HepG2 (cell line): ENCODE measurements around the gene SOS2. TPM values are rescaled to one million over a fixed set of nuclear protein-coding genes. Genes with fewer than 3 reads are reported as not detected.

Source experiments
- ATAC-seq: fragments of 200-7000 bp; cut with Tn5 transposase; 3 replicates; pipeline ENCODE4 v1.9.1; 2020; ENCODE audit warnings: mild to moderate bottlenecking, moderate library complexity
- BruUV-seq: library from RNA; stranded (reverse); fragments of 400-500 nt; replicated peaks from 2 replicates; lab custom pipeline; 2021; lab: Mats Ljungman, UMichigan
- CTCF ChIA-PET: fragments of 300-600 bp; formaldehyde crosslinking; extraction: SDS; loops from one replicate; lab custom pipeline; 2021; ENCODE audit warnings: low total read pairs, inconsistent platforms, low intra/inter-chr PET ratio; lab: Yijun Ruan, JAX
- POLR2A ChIA-PET: fragments of 350-600 bp; sonication (Branson Sonifier 250); formaldehyde crosslinking; loops from one replicate; lab custom pipeline; 2020; ENCODE audit warnings: antibody characterized with exemption, inconsistent platforms; lab: Yijun Ruan, JAX
- DNase-seq: peaks from one replicate; pipeline ENCODE4 v3.0.0-alpha.2; 2015; ENCODE audit warnings: low spot score
- FAIRE-seq: peaks from 3 replicates; lab custom pipeline; 2011; peaks lifted over from hg19 to GRCh38; lab: Jason Lieb, UNC
- H2AFZ ChIP-seq: one replicate; pipeline ENCODE4 v1.6.1; 2011; ENCODE audit warnings: low read length, inconsistent platforms
- H3K27ac ChIP-seq: fragments of 300-600 bp; 3 replicates; pipeline ENCODE4 v1.8.0; 2011; ENCODE audit warnings: mixed run types, mild to moderate bottlenecking, mixed read lengths, low read length, inconsistent platforms; ENCODE audit not compliant: insufficient read depth; ENCODE audit errors: extremely low read length
- H3K27me3 ChIP-seq, 2 experiments: fragments of 200-600 bp in 1 of 2; 2 replicates in 1 of 2; 3 replicates in 1 of 2; pipeline versions ENCODE4 v1.6.0 to v1.8.0; 2011; ENCODE audit warnings: low read length in 2 of 2, mild to moderate bottlenecking in 2 of 2, moderate library complexity in 2 of 2, inconsistent platforms in 1 of 2; ENCODE audit not compliant: insufficient read depth in 2 of 2, control insufficient read depth in 1 of 2
- H3K36me3 ChIP-seq, 2 experiments: fragments of 200-600 bp in 1 of 2; replicated peaks in 1 of 2; 2 replicates in 1 of 2; 3 replicates in 1 of 2; pipeline versions ENCODE4 v1.5.1 to v1.8.0; 2011; ENCODE audit warnings: low read length in 2 of 2, inconsistent platforms in 1 of 2; ENCODE audit not compliant: insufficient read depth in 2 of 2, control insufficient read depth in 1 of 2
- H3K4me1 ChIP-seq: 2 replicates; pipeline ENCODE4 v1.5.1; 2012; ENCODE audit warnings: low read length, inconsistent platforms; ENCODE audit not compliant: insufficient read depth
- H3K4me2 ChIP-seq: 2 replicates; pipeline ENCODE4 v1.6.0; 2011; ENCODE audit warnings: low read depth, low read length, inconsistent platforms
- H3K4me3 ChIP-seq, 3 experiments: fragments of 200-600 bp in 1 of 3; sonication (generic), shearing (Covaris generic) in 1 of 3; replicated peaks in 1 of 3; 2 replicates each; pipeline ENCODE4 v1.5.1; 2011 to 2016; ENCODE audit warnings: low read length in 3 of 3, inconsistent platforms in 2 of 3, low read depth in 2 of 3, mild to moderate bottlenecking in 2 of 3, control low read depth in 1 of 3, mixed read lengths in 1 of 3; ENCODE audit not compliant: insufficient read depth in 1 of 3
- H3K79me2 ChIP-seq: one replicate; pipeline ENCODE4 v1.6.1; 2011; ENCODE audit warnings: low read length, inconsistent platforms; ENCODE audit not compliant: insufficient read depth
- H3K9ac ChIP-seq: 2 replicates; pipeline ENCODE4 v1.6.0; 2011; ENCODE audit warnings: mild to moderate bottlenecking, low read depth, low read length, inconsistent platforms; ENCODE audit not compliant: insufficient read depth
- H3K9me3 ChIP-seq: 2 replicates; pipeline ENCODE4 v1.5.1; 2012; ENCODE audit warnings: mild to moderate bottlenecking, low read length
- H4K20me1 ChIP-seq: 2 replicates; pipeline ENCODE4 v1.6.0; 2011; ENCODE audit warnings: inconsistent platforms, mild to moderate bottlenecking, low read length, moderate library complexity; ENCODE audit not compliant: insufficient read depth
- CC2D1A ChIP-seq: sonication (generic); formaldehyde crosslinking; IDR thresholded peaks from 2 replicates; pipeline ENCODE4 v1.8.1; 2023; ENCODE audit warnings: mild to moderate bottlenecking, missing genetic modification reagents
- KMT2A ChIP-seq: sonication (generic); formaldehyde crosslinking; IDR thresholded peaks from 2 replicates; pipeline ENCODE4 v1.4.0; 2020; ENCODE audit warnings: missing genetic modification reagents
- ZUFSP ChIP-seq: sonication (generic); formaldehyde crosslinking; IDR thresholded peaks from 2 replicates; pipeline ENCODE4 v1.9.0; 2021; ENCODE audit warnings: missing genetic modification reagents, mild to moderate bottlenecking, borderline replicate concordance
- WGBS: methylation state at CpG from one replicate; pipeline ENCODE4 v1.1.6; 2017; ENCODE audit warnings: low lambda C conversion rate; 5-methylcytosine and 5-hydroxymethylcytosine counted together
- in situ Hi-C: cut with HindIII; loops from 2 replicates; pipeline ENCODE4 v1.10.0; 2017; ENCODE audit warnings: low pct_unique_long_range_greater_than_20kb; ENCODE audit not compliant: extremely low pct_ligation_motif_present
- intact Hi-C: fragments of 100-400 bp; cut with micrococcal nuclease; formaldehyde crosslinking; loops from one replicate; pipeline ENCODE4 v1.10.0; 2022; ENCODE audit not compliant: unreplicated experiment
- polyA plus RNA-seq, 8 experiments: library from polyadenylated mRNA; depleted of rRNA in 3 of 8; stranded (reverse) in 7 of 8; unstranded in 1 of 8; fragments of >200 nt; fragmentation: Illumina TruSeq in 4 of 8; extraction: Trizol in 4 of 8; gene quantifications; 2 replicates each; pipeline versions ENCODE4 v1.2.1 to v1.2.3, GENCODE V29; 2011 to 2016; ENCODE audit warnings: low read depth in 4 of 8, missing spikeins in 1 of 8, mixed read lengths in 1 of 8; ENCODE audit not compliant: insufficient read depth in 1 of 8
- total RNA-seq, 5 experiments: library from RNA; depleted of rRNA; stranded (reverse); fragments of >200 nt; fragmentation: Illumina TruSeq; extraction: Trizol; gene quantifications; 2 replicates each; pipeline ENCODE4 v1.2.3, GENCODE V29; 2016; ENCODE audit warnings: low read depth in 1 of 5

The SOS2 gene
- total and polyA plus RNA-seq, 2 of the 13 experiments (the other 11 are each of a cell fraction or from before 2014, with no cell fraction given) = 9.3 to 12.1 TPM

GRCh38 chr14:50106178-50106577 lies 125.2 kb downstream of the SOS2 start:
- no peak for ATAC-seq
- Histone ChIP-seq H3K4me2 (no peak overlapping the region), H3K27ac (no peak overlapping the region), H3K27me3 (no peaks in the 10 kb centered on the region), H4K20me1 (no peaks in the 10 kb centered on the region), H3K9me3 (no peaks in the 10 kb centered on the region), H3K79me2 (no peaks in the 10 kb centered on the region), H3K4me1 (peaks cover 4% of the 10 kb centered on the region), H3K9ac (no peak overlapping the region), H3K36me3 (peaks cover 2 to 30% of the 10 kb centered on the region in 2 experiments; a peak in 3 of 5 replicates), H3K4me3 (no peak overlapping the region), H2AFZ (no peak overlapping the region)
- no TSS peak for BruUV-seq
- ChIA-PET CTCF (interaction anchor here (2.7 kb wide), 1 partner anchor 227 kb away, joined by 13 read pairs; no protein-coding TSS in a partner anchor), POLR2A (interaction anchor here (1.0 to 1.1 kb wide), 2 partner anchors 238 to 243 kb away, joined by 4 read pairs; no protein-coding TSS in a partner anchor)
- DNase-seq = no peak
- TF ChIP-seq CC2D1A (CRISPR knock-in tag) = no peak
- WGBS = 95% methylated on average over 4 of the region's 4 CpGs
- intact Hi-C loops = loop anchor here (5.0 to 10.0 kb wide), 3 partner anchors 44 to 104 kb away; no protein-coding TSS in a partner anchor
- FAIRE-seq = no peak
- in situ Hi-C loops = loop anchor here (5.0 kb wide), 1 partner anchor 104 kb away; no protein-coding TSS in a partner anchor

DNA sequence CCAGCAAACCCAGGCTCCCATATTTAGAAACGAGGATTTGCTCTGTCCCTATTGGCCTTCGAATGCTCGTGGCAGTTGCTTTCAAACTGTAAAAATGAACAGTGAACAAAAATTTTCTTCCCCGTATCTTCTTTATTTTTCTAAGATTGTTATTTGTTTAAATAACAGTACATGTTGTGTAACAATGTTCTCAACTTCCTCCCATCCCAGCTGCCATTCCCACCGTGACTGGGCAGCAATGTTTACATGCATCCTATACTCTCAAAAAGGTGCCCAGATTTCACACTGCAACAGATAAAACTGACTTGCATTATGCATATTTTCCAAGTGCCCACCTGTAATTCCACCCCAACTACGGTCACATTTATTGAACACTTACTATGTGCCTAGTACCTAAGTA lies 127.8 kb downstream of the SOS2 start:
- no peak for FAIRE-seq
- intact Hi-C loops = loop anchor here (10.0 kb wide), 1 partner anchor 59 kb away; no protein-coding TSS in a partner anchor
- ChIA-PET CTCF (interaction anchor here (1.3 to 2.7 kb wide), 3 partner anchors 100 to 238 kb away, joined by 3 to 29 read pairs (median 13); no protein-coding TSS in a partner anchor), POLR2A (interaction anchor here (1.3 kb wide), 1 partner anchor 43 kb away, joined by 3 read pairs; no protein-coding TSS in a partner anchor)
- no peak overlapping the region for H2AFZ ChIP-seq
- no peaks in the 10 kb centered on the region for H3K27me3 ChIP-seq
- H3K4me1 ChIP-seq = peaks cover 25% of the 10 kb centered on the region
- BruUV-seq = no TSS peak
- DNase-seq = no peak
- peaks cover 0 to 6% of the 10 kb centered on the region in 2 experiments; a peak in 1 of 5 replicates for H3K36me3 ChIP-seq
- H3K9ac ChIP-seq = no peak overlapping the region
- in situ Hi-C loops = no loop called here
- WGBS = 91% methylated on average over 6 of the region's 6 CpGs
- no peak overlapping the region for H3K27ac ChIP-seq
- no peak overlapping the region for H3K4me2 ChIP-seq
- H3K9me3 ChIP-seq = no peaks in the 10 kb centered on the region
- H3K4me3 ChIP-seq = no peak overlapping the region
- no peak for TF ChIP-seq KMT2A (CRISPR knock-in tag)
- TF ChIP-seq ZUFSP (CRISPR knock-in tag) = no peak
- no peaks in the 10 kb centered on the region for H3K79me2 ChIP-seq
- no peak for ATAC-seq
- H4K20me1 ChIP-seq = no peaks in the 10 kb centered on the region
